ENCODE results near the gene PSME2. TPM values are rescaled to one million over a fixed set of nuclear protein-coding genes. Genes with fewer than 3 reads are reported as not detected.
"Not testable (repeated sequence)": the region's sequence is repeated elsewhere in the genome, so short reads cannot be mapped to it uniquely, and the experiment has no call there.

The PSME2 gene
- total RNA-seq, 2 donors from 2014 or later, result 600 to 673 TPM

- H3K27me3 Mint-ChIP-seq, result no peaks in the 10 kb centered on the region
- no peak for ATAC-seq
- peaks cover 19 to 24% of the 10 kb centered on the region in 2 donors for H3K4me1 Mint-ChIP-seq (ENCODE audit: low read depth in 2 of 2)
- peak overlapping the region; percentile 94 to 100 for H3K27ac Mint-ChIP-seq
- no peak for DNase-seq (ENCODE audit: low spot score)
- peak overlapping the region; percentile 98 for H3K4me3 Mint-ChIP-seq
- H3K9me3 Mint-ChIP-seq, result no peaks in the 10 kb centered on the region
- peaks cover 12% of the 10 kb centered on the region for H3K36me3 Mint-ChIP-seq
Observed at GRCh38 chr14:24115422-24116127, 30.8 kb downstream of the PSME2 start.

- H3K9me3 Mint-ChIP-seq, result no peaks in the 10 kb centered on the region
- H3K4me1 Mint-ChIP-seq (ENCODE audit: low read depth in 2 of 2), result peaks cover 19 to 24% of the 10 kb centered on the region in 2 donors
- H3K27me3 Mint-ChIP-seq, result no peaks in the 10 kb centered on the region
- peaks cover 12% of the 10 kb centered on the region for H3K36me3 Mint-ChIP-seq
- DNase-seq (ENCODE audit: low spot score) (peak; percentile 100), ATAC-seq (peak; percentile 94)
- peak within 1 kb of the TSS; percentile 94 to 100 for H3K27ac Mint-ChIP-seq
- peak within 1 kb of the TSS; percentile 98 for H3K4me3 Mint-ChIP-seq
Observed at GRCh38 chr14:24114532-24115421, 31.6 kb downstream of the PSME2 start, which contains the start of the genes DCAF11 and NRL. DCAF11 (plus strand) TSS chr14:24114777; CDS start chr14:24115595, 818 bp downstream. NRL (minus strand) TSS chr14:24114949; CDS start chr14:24082848, 32,101 bp downstream.

- peak overlapping the region; percentile 98 for H3K4me3 Mint-ChIP-seq
- no peaks in the 10 kb centered on the region for H3K9me3 Mint-ChIP-seq
- H3K27ac Mint-ChIP-seq, result peak overlapping the region; percentile 94 to 100
- H3K27me3 Mint-ChIP-seq, result no peaks in the 10 kb centered on the region
- peaks cover 12% of the 10 kb centered on the region for H3K36me3 Mint-ChIP-seq
- DNase-seq (ENCODE audit: low spot score) (peak; percentile 92), ATAC-seq (peak; percentile 54 to 66)
- peaks cover 22 to 25% of the 10 kb centered on the region in 2 donors for H3K4me1 Mint-ChIP-seq (ENCODE audit: low read depth in 2 of 2)
Observed at GRCh38 chr14:24113801-24114531, 32.4 kb downstream of the PSME2 start.

GRCh38 chr14:24113379-24113800 lies 33.0 kb downstream of the PSME2 start:
- no peaks in the 10 kb centered on the region for H3K27me3 Mint-ChIP-seq
- H3K9me3 Mint-ChIP-seq, result no peaks in the 10 kb centered on the region
- H3K4me1 Mint-ChIP-seq (ENCODE audit: low read depth in 2 of 2), result peaks cover 27 to 28% of the 10 kb centered on the region in 2 donors
- peaks cover 7% of the 10 kb centered on the region for H3K36me3 Mint-ChIP-seq
- DNase-seq (ENCODE audit: low spot score) (no peak), ATAC-seq (no peak)
- peak overlapping the region; percentile 98 for H3K4me3 Mint-ChIP-seq
- H3K27ac Mint-ChIP-seq, result peak overlapping the region; percentile 94 to 100

- Mint-ChIP-seq H3K36me3 (no peaks in the 10 kb centered on the region), H3K4me3 (no peak overlapping the region), H3K4me1 (ENCODE audit: low read depth in 2 of 2) (peaks cover 13 to 18% of the 10 kb centered on the region in 2 donors), H3K9me3 (no peaks in the 10 kb centered on the region), H3K27me3 (no peaks in the 10 kb centered on the region), H3K27ac (peak overlapping the region in 1 of 2 donors; percentile 93)
- DNase-seq (ENCODE audit: low spot score) (no peak), ATAC-seq (no peak)
Observed at GRCh38 chr14:24110523-24110922, 35.9 kb downstream of the PSME2 start.

- ATAC-seq, result no peak
- H3K27me3 Mint-ChIP-seq, result no peaks in the 10 kb centered on the region
- H3K4me3 Mint-ChIP-seq, result no peak overlapping the region
- no peaks in the 10 kb centered on the region for H3K36me3 Mint-ChIP-seq
- H3K9me3 Mint-ChIP-seq, result no peaks in the 10 kb centered on the region
- peak overlapping the region; percentile 82 to 93 for H3K27ac Mint-ChIP-seq
- peaks cover 8 to 13% of the 10 kb centered on the region in 2 donors for H3K4me1 Mint-ChIP-seq (ENCODE audit: low read depth in 2 of 2)
- no peak for DNase-seq (ENCODE audit: low spot score)
Observed at GRCh38 chr14:24110060-24110459, 36.4 kb downstream of the PSME2 start.

- H3K4me3 Mint-ChIP-seq, result peak overlapping the region; percentile 21
- H3K4me1 Mint-ChIP-seq (ENCODE audit: low read depth in 2 of 2), result peaks cover 6 to 13% of the 10 kb centered on the region in 2 donors
- H3K27ac Mint-ChIP-seq, result peak overlapping the region; percentile 82 to 93
- no peaks in the 10 kb centered on the region for H3K27me3 Mint-ChIP-seq
- H3K9me3 Mint-ChIP-seq, result no peaks in the 10 kb centered on the region
- peaks cover 6% of the 10 kb centered on the region for H3K36me3 Mint-ChIP-seq
- ATAC-seq (peak in 1 of 2 donors; percentile 4), DNase-seq (ENCODE audit: low spot score) (no peak)
Observed at GRCh38 chr14:24108336-24108874, 38.0 kb downstream of the PSME2 start.

- no peaks in the 10 kb centered on the region for H3K27me3 Mint-ChIP-seq
- no peak for DNase-seq (ENCODE audit: low spot score)
- H3K36me3 Mint-ChIP-seq, result peaks cover 6% of the 10 kb centered on the region
- peaks cover 6 to 13% of the 10 kb centered on the region in 2 donors for H3K4me1 Mint-ChIP-seq (ENCODE audit: low read depth in 2 of 2)
- ATAC-seq, result no peak
- no peak overlapping the region for H3K4me3 Mint-ChIP-seq
- H3K9me3 Mint-ChIP-seq, result no peaks in the 10 kb centered on the region
- no peak overlapping the region for H3K27ac Mint-ChIP-seq
Observed at GRCh38 chr14:24106672-24107271, 39.6 kb downstream of the PSME2 start.

GRCh38 chr14:24105609-24106239 lies 40.7 kb downstream of the PSME2 start:
- not testable (repeated sequence) for DNase-seq (ENCODE audit: low spot score); H3K36me3 Mint-ChIP-seq; H3K4me3 Mint-ChIP-seq; ATAC-seq; H3K27me3 Mint-ChIP-seq; H3K27ac Mint-ChIP-seq; H3K9me3 Mint-ChIP-seq
- peaks cover 6 to 13% of the 10 kb centered on the region in 2 donors for H3K4me1 Mint-ChIP-seq (ENCODE audit: low read depth in 2 of 2)

- DNase-seq (ENCODE audit: low spot score), result no peak
- Mint-ChIP-seq H3K27ac (no peak overlapping the region), H3K4me1 (ENCODE audit: low read depth in 2 of 2) (peaks cover under 1 to 5% of the 10 kb centered on the region in 2 donors), H3K4me3 (no peak overlapping the region), H3K9me3 (no peaks in the 10 kb centered on the region), H3K36me3 (peaks cover 6% of the 10 kb centered on the region), H3K27me3 (no peaks in the 10 kb centered on the region)
- no peak for ATAC-seq
Observed at GRCh38 chr14:24103451-24103850, 43.0 kb downstream of the PSME2 start.

GRCh38 chr14:24102357-24103048 lies 43.9 kb downstream of the PSME2 start:
- H3K9me3 Mint-ChIP-seq, result no peaks in the 10 kb centered on the region
- ATAC-seq (no peak), DNase-seq (ENCODE audit: low spot score) (no peak)
- H3K36me3 Mint-ChIP-seq, result peaks cover 6% of the 10 kb centered on the region
- no peak overlapping the region for H3K4me3 Mint-ChIP-seq
- H3K27me3 Mint-ChIP-seq, result no peaks in the 10 kb centered on the region
- peaks cover 0 to 4% of the 10 kb centered on the region in 2 donors for H3K4me1 Mint-ChIP-seq (ENCODE audit: low read depth in 2 of 2)
- H3K27ac Mint-ChIP-seq, result no peak overlapping the region

GRCh38 chr14:24100982-24101494 lies 45.4 kb downstream of the PSME2 start:
- Mint-ChIP-seq H3K4me3 (no peak overlapping the region), H3K27ac (no peak overlapping the region), H3K9me3 (no peaks in the 10 kb centered on the region), H3K4me1 (ENCODE audit: low read depth in 2 of 2) (peaks cover 6 to 9% of the 10 kb centered on the region in 2 donors), H3K36me3 (peaks cover 6% of the 10 kb centered on the region), H3K27me3 (no peaks in the 10 kb centered on the region)
- DNase-seq (ENCODE audit: low spot score) (no peak), ATAC-seq (no peak)
